K562 (cell line): Measurements from ENCODE around the gene TMEM120A. TPM values are rescaled to one million over a fixed set of nuclear protein-coding genes. Genes with fewer than 3 reads are reported as not detected.
"Not testable (repeated sequence)": the region's sequence is repeated elsewhere in the genome, so short reads cannot be mapped to it uniquely, and the experiment has no call there.

ENCODE experiments used
- ATAC-seq: fragments of 200-7000 bp; cut with Tn5 transposase; 3 replicates; pipeline ENCODE4 v1.9.1; 2020; ENCODE audit warnings: moderate library complexity
- BruUV-seq: library from RNA; stranded (reverse); fragments of 400-500 nt; replicated peaks from 2 replicates; lab custom pipeline; 2021; lab: Mats Ljungman, UMichigan
- CTCF ChIA-PET: fragments of 300-600 bp; formaldehyde crosslinking; extraction: SDS; loops from one replicate; lab custom pipeline; 2021; ENCODE audit warnings: low intra/inter-chr PET ratio; lab: Yijun Ruan, JAX
- POLR2A ChIA-PET: fragments of 300-600, 350-650 bp; sonication (Branson Sonifier 250); formaldehyde crosslinking; extraction: SDS; loops from one replicate; lab custom pipeline; 2021; ENCODE audit warnings: antibody characterized with exemption, inconsistent platforms; lab: Yijun Ruan, JAX
- DNase-seq, 4 experiments: peaks; one replicate each; pipeline versions ENCODE4 v3.0.0 to v3.0.0-alpha.2; 2011 to 2018; ENCODE audit warnings: low spot score in 3 of 4, mixed read lengths in 3 of 4; ENCODE audit errors: extremely low read depth in 1 of 4
- FAIRE-seq: peaks from 2 replicates; lab custom pipeline; 2011; peaks lifted over from hg19 to GRCh38; lab: Jason Lieb, UNC
- H2AFZ ChIP-seq: 2 replicates; pipeline ENCODE4 v1.6.0; 2011; ENCODE audit warnings: low read depth, low read length, control low read depth, inconsistent platforms
- H3K27ac ChIP-seq: fragments of 200-600 bp; 3 replicates; pipeline ENCODE4 v1.8.0; 2011; ENCODE audit warnings: low read depth, mild to moderate bottlenecking, control low read depth, inconsistent platforms, low read length, moderate library complexity, mixed read lengths; ENCODE audit errors: extremely low read depth
- H3K27me3 ChIP-seq, 2 experiments: fragments of 300-600 bp in 1 of 2; 2 replicates in 1 of 2; 3 replicates in 1 of 2; pipeline versions ENCODE4 v1.6.0 to v1.8.0; 2011; ENCODE audit warnings: inconsistent platforms in 2 of 2, low read length in 2 of 2, mild to moderate bottlenecking in 1 of 2, mixed read lengths in 1 of 2, moderate library complexity in 1 of 2; ENCODE audit not compliant: control insufficient read depth in 2 of 2, insufficient read depth in 2 of 2
- H3K36me3 ChIP-seq: fragments of 300-600 bp; 3 replicates; pipeline ENCODE4 v1.8.0; 2011; ENCODE audit warnings: mild to moderate bottlenecking, low read length, inconsistent platforms; ENCODE audit not compliant: control insufficient read depth, insufficient read depth
- H3K4me1 ChIP-seq, 2 experiments: fragments of 200-600 bp in 1 of 2; replicated peaks in 1 of 2; 2 replicates in 1 of 2; 3 replicates in 1 of 2; pipeline versions ENCODE4 v1.5.1 to v1.8.0; 2011; ENCODE audit warnings: inconsistent platforms in 2 of 2, low read length in 2 of 2, mild to moderate bottlenecking in 1 of 2, mixed read lengths in 1 of 2, moderate library complexity in 1 of 2; ENCODE audit not compliant: control insufficient read depth in 2 of 2, insufficient read depth in 2 of 2
- H3K4me2 ChIP-seq: 2 replicates; pipeline ENCODE4 v1.6.1; 2011; ENCODE audit warnings: low read length, control low read depth, inconsistent platforms, mixed read lengths; ENCODE audit not compliant: insufficient read depth
- H3K4me3 ChIP-seq: fragments of 200-600 bp; sonication (generic), shearing (Covaris generic); 2 replicates; pipeline ENCODE4 v1.5.1; 2016; ENCODE audit warnings: control low read depth, inconsistent platforms
- H3K79me2 ChIP-seq: fragments of 200-600 bp; 3 replicates; pipeline ENCODE4 v1.8.0; 2011; ENCODE audit warnings: low read length, inconsistent platforms; ENCODE audit not compliant: control insufficient read depth, insufficient read depth
- H3K9ac ChIP-seq, 2 experiments: 2 replicates each; pipeline versions ENCODE4 v1.6.0 to v1.6.1; 2011; ENCODE audit warnings: low read depth in 2 of 2, low read length in 2 of 2, control low read depth in 1 of 2, inconsistent platforms in 1 of 2, mild to moderate bottlenecking in 1 of 2, mixed read lengths in 1 of 2; ENCODE audit not compliant: insufficient read depth in 1 of 2
- H3K9me1 ChIP-seq: one replicate; pipeline ENCODE4 v1.6.0; 2011; ENCODE audit warnings: inconsistent platforms, mild to moderate bottlenecking, low read length, moderate library complexity; ENCODE audit not compliant: control insufficient read depth, insufficient read depth
- H3K9me3 ChIP-seq: replicated peaks from 2 replicates; pipeline ENCODE4 v1.5.1; 2011; ENCODE audit warnings: low read depth, low read length, inconsistent platforms; ENCODE audit not compliant: control insufficient read depth, insufficient read depth
- H4K20me1 ChIP-seq: replicated peaks from 2 replicates; pipeline ENCODE4 v1.6.1; 2011; ENCODE audit warnings: low read length, inconsistent platforms, mixed read lengths; ENCODE audit not compliant: control insufficient read depth, insufficient read depth
- SMC3 ChIP-seq: conservative IDR thresholded peaks from 2 replicates; pipeline ENCODE4 v1.6.1; 2011; ENCODE audit warnings: low read depth, low read length, improper control_type of control experiment; ENCODE audit not compliant: insufficient read depth
- ZNF146 ChIP-seq: IDR thresholded peaks from one replicate; pipeline ENCODE4 v1.6.1; 2018; ENCODE audit warnings: missing compliant biosample characterization; ENCODE audit not compliant: unreplicated experiment
- WGBS: fragments of 100-300 bp; shearing (Covaris generic); methylation state at CpG from one replicate; pipeline ENCODE4 v1.1.6; 2016; ENCODE audit warnings: low coverage, mixed read lengths; ENCODE audit not compliant: insufficient coverage; ENCODE audit errors: missing lambda C conversion rate; 5-methylcytosine and 5-hydroxymethylcytosine counted together
- in situ Hi-C: fragments of 300-500 bp; cut with MboI; formaldehyde crosslinking; loops from 4 replicates; pipeline ENCODE4 v1.15.0; 2018; ENCODE audit warnings: inconsistent platforms, mixed read lengths
- intact Hi-C: fragments of 100-400 bp; cut with micrococcal nuclease; formaldehyde crosslinking; loops from 2 replicates; pipeline ENCODE4 v1.14.2; 2022
- polyA plus RNA-seq, 8 experiments: library from polyadenylated mRNA; depleted of rRNA in 4 of 8; stranded (reverse) in 5 of 8; unstranded in 3 of 8; fragments of >200 nt; fragmentation: Nextera tagmentation in 2 of 8; fragmentation: Illumina TruSeq in 1 of 8; extraction: Ambion mirVana in 2 of 8; extraction: Trizol in 1 of 8; gene quantifications; 2 replicates each; pipeline versions ENCODE4 v1.2.1 to v1.2.3, GENCODE V29; 2011 to 2014; ENCODE audit warnings: inconsistent platforms in 1 of 8, missing spikeins in 1 of 8
- total RNA-seq, 7 experiments: library from RNA; depleted of rRNA in 6 of 7; stranded (reverse); fragments of >200 nt in 6 of 7; fragmentation: Illumina TruSeq in 2 of 7; extraction: Trizol in 2 of 7; gene quantifications; 2 replicates each; pipeline versions ENCODE4 v1.2.1 to v1.2.3, GENCODE V29; 2011 to 2021; ENCODE audit warnings: low replicate concordance in 1 of 7

TMEM120A gene
- total and polyA plus RNA-seq, 9 of the 15 experiments (the other 6 are each of a cell fraction or from before 2014, with no cell fraction given): 2.3 to 90.2 (median 22.9) TPM

DNA sequence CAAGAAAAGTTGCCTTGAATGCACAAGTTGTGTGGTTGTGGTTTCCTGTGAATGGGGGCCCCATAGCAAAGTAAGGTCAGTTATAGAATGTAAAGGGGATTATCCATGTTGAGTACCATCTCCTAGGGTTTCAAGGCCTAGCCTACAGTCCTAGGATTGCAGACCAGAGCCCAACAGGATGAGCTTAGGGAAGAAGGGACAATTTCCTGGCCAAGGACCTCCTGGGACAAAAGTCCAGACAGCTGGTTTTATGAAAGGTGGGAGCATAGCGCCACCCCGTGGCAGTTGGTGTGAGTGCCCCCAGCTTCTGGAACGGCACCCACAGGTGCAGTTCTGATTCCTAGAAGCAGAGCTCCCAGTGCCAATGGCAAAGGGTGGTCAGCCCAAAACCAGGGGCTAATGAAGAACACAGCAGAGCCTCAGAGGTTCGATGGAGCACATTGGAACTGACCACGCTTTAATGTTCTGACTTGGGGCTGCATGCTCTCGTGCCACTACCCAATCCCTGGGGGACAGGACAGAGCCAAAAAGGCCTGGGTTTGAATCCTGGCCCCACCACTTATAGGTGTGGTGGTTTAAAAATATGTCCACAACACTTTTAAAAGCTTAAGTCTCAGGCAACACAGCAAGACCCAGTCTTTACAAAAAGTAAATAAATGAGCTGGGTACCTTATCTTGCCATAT lies 25.8 kb upstream of the TMEM120A start (continued):
- TF ChIP-seq SMC3: peak; percentile 98

DNA sequence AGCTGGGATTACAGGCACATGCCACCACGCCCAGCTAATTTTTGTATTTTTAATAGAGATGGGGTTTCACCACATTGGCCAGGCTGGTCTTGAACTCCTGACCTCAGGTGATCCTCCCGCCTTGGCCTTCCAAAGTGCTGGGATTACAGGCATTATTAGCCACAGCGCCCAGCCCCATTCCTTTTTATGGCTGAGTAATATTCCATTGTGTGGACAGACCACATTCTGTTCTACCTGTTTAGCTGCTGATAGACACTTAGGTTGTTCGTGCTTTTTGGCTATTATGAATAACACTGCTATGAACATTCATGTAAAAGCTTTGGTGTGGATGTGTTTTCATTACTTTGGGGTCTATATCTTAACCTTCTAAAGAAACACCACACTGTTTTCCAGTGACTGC lies 24.1 kb upstream of the TMEM120A start:
- POLR2A ChIA-PET, H3K4me3 ChIP-seq, H3K27me3 ChIP-seq, H3K9ac ChIP-seq, H3K9me1 ChIP-seq, H4K20me1 ChIP-seq, FAIRE-seq, H3K9me3 ChIP-seq, H3K79me2 ChIP-seq, ATAC-seq, intact Hi-C loops, H3K27ac ChIP-seq, H2AFZ ChIP-seq, H3K4me1 ChIP-seq, BruUV-seq, DNase-seq, H3K4me2 ChIP-seq: not testable (repeated sequence)
- CTCF ChIA-PET: interaction anchor here (0.7 kb wide), 1 partner anchor 152 kb away, joined by 6 read pairs; no protein-coding TSS in a partner anchor
- peak; percentile 76 for TF ChIP-seq ZNF146
- H3K36me3 ChIP-seq: peaks cover 35% of the 10 kb centered on the region
- WGBS: 88% methylated on average over 4 of the region's 4 CpGs
- in situ Hi-C loops: loop anchor here (25.0 kb wide), 1 partner anchor 581 kb away; no protein-coding TSS in a partner anchor
